Endodermal cell (in vitro differentiated cells): ENCODE results near the gene FGA. TPM values are rescaled to one million over a fixed set of nuclear protein-coding genes. Genes with fewer than 3 reads are reported as not detected.
A peak's percentile ranks its signal among the peaks of the same experiment; 100 is the strongest.

ENCODE experiments used
- DNase-seq: peaks from one replicate; pipeline ENCODE4 v3.0.0-alpha.2; 2017
- H3K27ac ChIP-seq: 2 replicates; pipeline ENCODE4 v1.5.1; 2013; ENCODE audit warnings: mild to moderate bottlenecking, low read depth, low read length, moderate library complexity
- H3K27me3 ChIP-seq: 2 replicates; pipeline ENCODE4 v1.6.1; 2013; ENCODE audit warnings: mild to moderate bottlenecking, low read length, moderate library complexity; ENCODE audit not compliant: insufficient read depth, control insufficient read depth, poor library complexity, severe bottlenecking
- H3K36me3 ChIP-seq: 2 replicates; pipeline ENCODE4 v1.7.0; 2013; ENCODE audit warnings: mild to moderate bottlenecking, low read length, moderate library complexity; ENCODE audit not compliant: control insufficient read depth, insufficient read depth
- H3K4me1 ChIP-seq: one replicate; pipeline ENCODE4 v1.7.0; 2013; ENCODE audit warnings: low read length; ENCODE audit not compliant: control insufficient read depth, insufficient read depth
- H3K4me3 ChIP-seq: 2 replicates; pipeline ENCODE4 v1.5.1; 2013; ENCODE audit warnings: mild to moderate bottlenecking, low read length, moderate library complexity
- H3K9ac ChIP-seq: 2 replicates; pipeline ENCODE4 v1.6.1; 2013; ENCODE audit warnings: mild to moderate bottlenecking, low read length, moderate library complexity; ENCODE audit not compliant: poor library complexity, severe bottlenecking; ENCODE audit errors: extremely low read depth
- H3K9me3 ChIP-seq: 2 replicates; pipeline ENCODE4 v1.6.1; 2013; ENCODE audit warnings: mild to moderate bottlenecking, low read length, moderate library complexity; ENCODE audit not compliant: control insufficient read depth
- H3K27ac Mint-ChIP-seq: 2 replicates; pipeline ENCODE4 v1.8.0; 2020; ENCODE audit warnings: mixed read lengths
- H3K27me3 Mint-ChIP-seq: 2 replicates; pipeline ENCODE4 v1.8.0; 2021; ENCODE audit warnings: mild to moderate bottlenecking, mixed read lengths; ENCODE audit not compliant: insufficient read depth
- H3K36me3 Mint-ChIP-seq: 2 replicates; pipeline ENCODE4 v1.8.0; 2020; ENCODE audit warnings: low read depth, mixed read lengths
- H3K4me1 Mint-ChIP-seq: 2 replicates; pipeline ENCODE4 v1.8.0; 2020; ENCODE audit warnings: mixed read lengths
- H3K4me3 Mint-ChIP-seq: 2 replicates; pipeline ENCODE4 v1.8.0; 2020; ENCODE audit warnings: mild to moderate bottlenecking, moderate library complexity, mixed read lengths
- H3K9me3 Mint-ChIP-seq: 2 replicates; pipeline ENCODE4 v1.8.0; 2020; ENCODE audit warnings: mild to moderate bottlenecking, mixed read lengths
- WGBS, 2 experiments: methylation state at CpG; one replicate each; pipeline versions ENCODE4 v1.1.5 to v1.1.7; 2013; ENCODE audit warnings: missing lambda C conversion rate in 2 of 2, mixed read lengths in 1 of 2; ENCODE audit not compliant: insufficient coverage in 1 of 2, insufficient read length in 1 of 2; 5-methylcytosine and 5-hydroxymethylcytosine counted together
- total RNA-seq, 2 donors: library from RNA; stranded (reverse); fragmentation: NEBNext Ultra II Directional in 1 of 2; extraction: Animal tissue kit (Norgen Biotek cat#: 25700) in 1 of 2; gene quantifications; 2 replicates in 1 of 2; 3 replicates in 1 of 2; pipeline ENCODE4 v1.2.1, GENCODE V29; 2021
- TF ChIP-seq, protein P1 (sequence below): fragments of 200-600 bp; sonication (generic); conservative IDR thresholded peaks from 2 replicates; pipeline ENCODE4 v1.5.0; 2021; ENCODE audit warnings: antibody characterized with exemption, mild to moderate bottlenecking

FGA gene
- total RNA-seq, 2 donors from 2014 or later, result 3.1 to 3.7 TPM

GRCh38 chr4:154620111-154620510, 29.6 kb upstream of the FGA start:
- Mint-ChIP-seq H3K36me3 (no peaks in the 10 kb centered on the region), H3K4me3 (no peak overlapping the region), H3K27ac (no peak overlapping the region), H3K27me3 (peaks cover 12% of the 10 kb centered on the region), H3K9me3 (no peaks in the 10 kb centered on the region), H3K4me1 (peaks cover 24% of the 10 kb centered on the region)
- no peak for DNase-seq
- WGBS, 2 experiments, result 50 to 54% methylated on average over 1 of the region's 1 CpG
- H3K27ac ChIP-seq, result no peak overlapping the region
- H3K4me1 ChIP-seq, result peaks cover 9% of the 10 kb centered on the region
- no peaks in the 10 kb centered on the region for H3K27me3 ChIP-seq
- no peaks in the 10 kb centered on the region for H3K36me3 ChIP-seq
- TF ChIP-seq, protein P1, sequence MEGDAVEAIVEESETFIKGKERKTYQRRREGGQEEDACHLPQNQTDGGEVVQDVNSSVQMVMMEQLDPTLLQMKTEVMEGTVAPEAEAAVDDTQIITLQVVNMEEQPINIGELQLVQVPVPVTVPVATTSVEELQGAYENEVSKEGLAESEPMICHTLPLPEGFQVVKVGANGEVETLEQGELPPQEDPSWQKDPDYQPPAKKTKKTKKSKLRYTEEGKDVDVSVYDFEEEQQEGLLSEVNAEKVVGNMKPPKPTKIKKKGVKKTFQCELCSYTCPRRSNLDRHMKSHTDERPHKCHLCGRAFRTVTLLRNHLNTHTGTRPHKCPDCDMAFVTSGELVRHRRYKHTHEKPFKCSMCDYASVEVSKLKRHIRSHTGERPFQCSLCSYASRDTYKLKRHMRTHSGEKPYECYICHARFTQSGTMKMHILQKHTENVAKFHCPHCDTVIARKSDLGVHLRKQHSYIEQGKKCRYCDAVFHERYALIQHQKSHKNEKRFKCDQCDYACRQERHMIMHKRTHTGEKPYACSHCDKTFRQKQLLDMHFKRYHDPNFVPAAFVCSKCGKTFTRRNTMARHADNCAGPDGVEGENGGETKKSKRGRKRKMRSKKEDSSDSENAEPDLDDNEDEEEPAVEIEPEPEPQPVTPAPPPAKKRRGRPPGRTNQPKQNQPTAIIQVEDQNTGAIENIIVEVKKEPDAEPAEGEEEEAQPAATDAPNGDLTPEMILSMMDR, result no peak
- no peaks in the 10 kb centered on the region for H3K9me3 ChIP-seq
- no peak overlapping the region for H3K9ac ChIP-seq
- H3K4me3 ChIP-seq, result no peak overlapping the region

GRCh38 chr4:154618708-154619315, 28.3 kb upstream of the FGA start:
- Histone ChIP-seq H3K4me1 (peaks cover 9% of the 10 kb centered on the region), H3K9me3 (no peaks in the 10 kb centered on the region), H3K27me3 (no peaks in the 10 kb centered on the region), H3K9ac (no peak overlapping the region), H3K4me3 (no peak overlapping the region), H3K27ac (no peak overlapping the region), H3K36me3 (no peaks in the 10 kb centered on the region)
- Mint-ChIP-seq H3K9me3 (no peaks in the 10 kb centered on the region), H3K4me1 (peaks cover 23% of the 10 kb centered on the region), H3K36me3 (no peaks in the 10 kb centered on the region), H3K27me3 (peaks cover 5% of the 10 kb centered on the region), H3K27ac (no peak overlapping the region), H3K4me3 (no peak overlapping the region)
- peak; percentile 89 for DNase-seq
- TF ChIP-seq, protein P1, result peak; percentile 94
- WGBS, 2 experiments, result 49 to 61% methylated on average over 3 to 4 of the region's 4 CpGs

GRCh38 chr4:154617820-154618317, 27.3 kb upstream of the FGA start:
- Histone ChIP-seq H3K4me3 (no peak overlapping the region), H3K36me3 (no peaks in the 10 kb centered on the region), H3K9ac (no peak overlapping the region), H3K4me1 (peaks cover 5% of the 10 kb centered on the region), H3K27ac (no peak overlapping the region), H3K9me3 (no peaks in the 10 kb centered on the region), H3K27me3 (no peaks in the 10 kb centered on the region)
- Mint-ChIP-seq H3K27me3 (peaks cover 5% of the 10 kb centered on the region), H3K36me3 (no peaks in the 10 kb centered on the region), H3K9me3 (no peaks in the 10 kb centered on the region), H3K4me3 (no peak overlapping the region), H3K4me1 (peaks cover 16% of the 10 kb centered on the region), H3K27ac (no peak overlapping the region)
- TF ChIP-seq, protein P1, result no peak
- no peak for DNase-seq
- 76 to 89% methylated on average over 2 to 5 of the region's 5 CpGs for WGBS, 2 experiments
